Loucy (cell line): ENCODE measurements around the gene ASPSCR1.
A peak's percentile ranks its signal among the peaks of the same experiment; 100 is the strongest.

Experiments
- H2AFZ ChIP-seq: fragments of 200-600 bp; sonication (generic); 2 replicates; pipeline ENCODE4 v1.6.0; 2016; ENCODE audit warnings: antibody characterized with exemption, mild to moderate bottlenecking, low read length, moderate library complexity
- H3F3A ChIP-seq: fragments of 200-600 bp; 2 replicates; pipeline ENCODE4 v1.6.0; 2016; ENCODE audit warnings: antibody characterized with exemption, low read depth, mild to moderate bottlenecking
- H3K27me3 ChIP-seq: fragments of 200-600 bp; sonication (generic); 2 replicates; pipeline ENCODE4 v1.6.1; 2014; ENCODE audit warnings: low read length, mild to moderate bottlenecking; ENCODE audit not compliant: insufficient read depth, poor library complexity, severe bottlenecking
- H3K36me3 ChIP-seq: fragments of 200-600 bp; sonication (generic); 2 replicates; pipeline ENCODE4 v1.6.1; 2016; ENCODE audit warnings: low read length; ENCODE audit not compliant: insufficient read depth
- H3K4me1 ChIP-seq: fragments of 200-600 bp; sonication (generic); 2 replicates; pipeline ENCODE4 v1.5.1; 2014; ENCODE audit warnings: low read length, mild to moderate bottlenecking; ENCODE audit not compliant: insufficient read depth, poor library complexity, severe bottlenecking
- H3K4me2 ChIP-seq: fragments of 200-600 bp; sonication (generic); 2 replicates; pipeline ENCODE4 v1.6.0; 2014; ENCODE audit warnings: antibody characterized with exemption, low read length, low read depth, mild to moderate bottlenecking; ENCODE audit not compliant: poor library complexity, severe bottlenecking
- H3K4me3 ChIP-seq: fragments of 200-600 bp; sonication (generic); 2 replicates; pipeline ENCODE4 v1.5.1; 2014; ENCODE audit warnings: low read length, mild to moderate bottlenecking, mixed read lengths; ENCODE audit not compliant: poor library complexity, severe bottlenecking
- H3K79me2 ChIP-seq: fragments of 200-600 bp; sonication (generic); 2 replicates; pipeline ENCODE4 v1.6.1; 2014; ENCODE audit warnings: low read length; ENCODE audit not compliant: insufficient read depth
- H3K9ac ChIP-seq: fragments of 200-600 bp; sonication (generic); 2 replicates; pipeline ENCODE4 v1.6.0; 2014; ENCODE audit warnings: mild to moderate bottlenecking, low read depth, low read length, moderate library complexity; ENCODE audit not compliant: poor library complexity, severe bottlenecking
- H3K9me2 ChIP-seq: fragments of 200-600 bp; sonication (generic); replicated peaks from 2 replicates; pipeline ENCODE4 v1.6.1; 2016; ENCODE audit warnings: low read depth, low read length, mixed read lengths
- H3K9me3 ChIP-seq: fragments of 200-600 bp; sonication (generic); 2 replicates; pipeline ENCODE4 v1.6.1; 2014; ENCODE audit warnings: mild to moderate bottlenecking, antibody characterized with exemption, low read length, low read depth; ENCODE audit not compliant: insufficient read depth
- H4K20me1 ChIP-seq: fragments of 200-600 bp; sonication (generic); 2 replicates; pipeline ENCODE4 v1.6.0; 2014; ENCODE audit warnings: antibody characterized with exemption, low read length, mild to moderate bottlenecking; ENCODE audit not compliant: insufficient read depth, poor library complexity, severe bottlenecking
- EZH2phosphoT487 ChIP-seq: fragments of 200-600 bp; IDR thresholded peaks from 2 replicates; pipeline ENCODE4 v1.6.1; 2018; ENCODE audit warnings: antibody characterized with exemption, mild to moderate bottlenecking, moderate library complexity, borderline replicate concordance
- TF ChIP-seq, protein P1 (sequence below): fragments of 200-600 bp; sonication (generic); conservative IDR thresholded peaks from 2 replicates; pipeline ENCODE4 v1.5.1; 2014; ENCODE audit warnings: mild to moderate bottlenecking, antibody characterized with exemption, low read length

Gene ASPSCR1

DNA sequence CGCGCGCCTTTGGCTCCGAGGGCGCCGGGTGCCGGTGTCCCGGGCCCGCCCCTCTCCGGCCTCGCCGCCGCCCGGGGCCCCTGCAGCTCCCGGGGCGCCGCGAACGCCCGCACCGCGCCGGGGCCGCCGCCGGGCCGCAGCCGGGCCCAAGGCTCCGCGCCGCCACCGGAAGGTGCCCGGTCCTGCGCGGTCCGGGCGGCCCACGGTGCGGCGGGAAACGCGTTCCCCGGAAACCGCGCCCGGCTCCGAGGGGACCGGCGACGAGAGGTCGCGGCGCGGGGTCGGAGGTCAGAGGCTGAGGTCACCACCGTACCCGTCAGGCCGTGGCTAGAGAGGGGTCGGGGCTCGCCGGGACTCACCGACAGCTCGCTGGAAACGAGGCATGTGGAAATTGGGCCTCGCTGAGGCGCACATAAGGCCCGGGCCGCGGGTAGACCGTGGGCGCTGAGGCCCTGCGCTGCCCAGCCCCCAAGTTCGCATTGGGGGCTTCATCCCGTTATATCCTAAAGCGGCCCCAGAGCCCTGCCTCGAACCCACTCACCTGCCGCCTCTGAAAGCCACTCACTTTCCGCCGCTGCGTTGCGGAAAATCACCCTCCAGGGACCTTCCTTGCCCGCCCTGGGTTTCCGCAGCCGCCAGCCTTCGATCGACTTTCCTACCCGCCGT lies 88.3 kb downstream of the ASPSCR1 start, which contains the start of gene DUS1L:
Gene DUS1L (minus strand): TSS at position 167 of the 666 bp plus-strand sequence. CDS start 745 bp downstream, outside the sequence.
- Histone ChIP-seq H3K9ac (peak within 1 kb of the TSS; percentile 93), H3K4me1 (peaks cover 14% of the 10 kb centered on the region), H3K36me3 (no peaks in the 10 kb centered on the region; the same call in 1 of the 2 replicates), H3K79me2 (peaks cover 21% of the 10 kb centered on the region), H4K20me1 (peaks cover 4% of the 10 kb centered on the region), H2AFZ (peak within 1 kb of the TSS; percentile 99), H3K4me2 (peak within 1 kb of the TSS; percentile 95), H3F3A (no peaks in the 10 kb centered on the region), H3K27me3 (no peaks in the 10 kb centered on the region), H3K9me2 (no peaks in the 10 kb centered on the region), H3K9me3 (no peaks in the 10 kb centered on the region), H3K4me3 (peak within 1 kb of the TSS; percentile 98)
- TF ChIP-seq, protein P1, sequence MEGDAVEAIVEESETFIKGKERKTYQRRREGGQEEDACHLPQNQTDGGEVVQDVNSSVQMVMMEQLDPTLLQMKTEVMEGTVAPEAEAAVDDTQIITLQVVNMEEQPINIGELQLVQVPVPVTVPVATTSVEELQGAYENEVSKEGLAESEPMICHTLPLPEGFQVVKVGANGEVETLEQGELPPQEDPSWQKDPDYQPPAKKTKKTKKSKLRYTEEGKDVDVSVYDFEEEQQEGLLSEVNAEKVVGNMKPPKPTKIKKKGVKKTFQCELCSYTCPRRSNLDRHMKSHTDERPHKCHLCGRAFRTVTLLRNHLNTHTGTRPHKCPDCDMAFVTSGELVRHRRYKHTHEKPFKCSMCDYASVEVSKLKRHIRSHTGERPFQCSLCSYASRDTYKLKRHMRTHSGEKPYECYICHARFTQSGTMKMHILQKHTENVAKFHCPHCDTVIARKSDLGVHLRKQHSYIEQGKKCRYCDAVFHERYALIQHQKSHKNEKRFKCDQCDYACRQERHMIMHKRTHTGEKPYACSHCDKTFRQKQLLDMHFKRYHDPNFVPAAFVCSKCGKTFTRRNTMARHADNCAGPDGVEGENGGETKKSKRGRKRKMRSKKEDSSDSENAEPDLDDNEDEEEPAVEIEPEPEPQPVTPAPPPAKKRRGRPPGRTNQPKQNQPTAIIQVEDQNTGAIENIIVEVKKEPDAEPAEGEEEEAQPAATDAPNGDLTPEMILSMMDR: no peak
- no peak for TF ChIP-seq EZH2phosphoT487
